ENCODE results near the gene JMJD7.

GRCh38 chr15:41838400-41838897 lies 10.6 kb downstream of the JMJD7 start, which contains the start of gene PLA2G4B:
- TF ChIP-seq CTCF (IDR thresholded peaks at IDR 0.05) (peak in 1 of 6 experiments; percentile 11), POLR2A (IDR thresholded peaks at IDR 0.05) (no peak)
